Left ventricle myocardium inferior (tissue), 1 donor: ENCODE results near the gene CPAMD8. TPM values are rescaled to one million over a fixed set of nuclear protein-coding genes. Genes with fewer than 3 reads are reported as not detected.
"Not testable (repeated sequence)": the region's sequence is repeated elsewhere in the genome, so short reads cannot be mapped to it uniquely, and the experiment has no call there.

Experiments used
- DNase-seq: peaks from one replicate; pipeline ENCODE4 v3.0.0-alpha.2; 2020
- H3K27ac ChIP-seq: fragments of 200-600 bp; replicated peaks from 2 replicates; pipeline ENCODE4 v1.8.0; 2021
- H3K27me3 ChIP-seq: fragments of 200-600 bp; 2 replicates; pipeline ENCODE4 v1.8.0; 2021; ENCODE audit warnings: low read depth
- H3K36me3 ChIP-seq: fragments of 200-600 bp; 2 replicates; pipeline ENCODE4 v1.8.0; 2021
- H3K4me1 ChIP-seq: fragments of 200-600 bp; 2 replicates; pipeline ENCODE4 v1.8.0; 2021
- H3K4me3 ChIP-seq: fragments of 200-600 bp; 2 replicates; pipeline ENCODE4 v1.8.0; 2021; ENCODE audit warnings: mild to moderate bottlenecking, moderate library complexity
- H3K9me3 ChIP-seq: fragments of 200-600 bp; replicated peaks from 2 replicates; pipeline ENCODE4 v1.8.0; 2021
- CTCF ChIP-seq: fragments of 200-600 bp; IDR thresholded peaks from 2 replicates; pipeline ENCODE4 v1.8.0; 2021; ENCODE audit warnings: antibody characterized with exemption, mild to moderate bottlenecking, borderline replicate concordance
- intact Hi-C: fragments of 100-400 bp; cut with micrococcal nuclease; formaldehyde crosslinking; loops from one replicate; pipeline ENCODE4 v1.11.0; 2022
- total RNA-seq: library from RNA; stranded (reverse); fragmentation: NEBNext Ultra II Directional; extraction: Animal tissue kit (Norgen Biotek cat#: 25700); gene quantifications from one replicate; pipeline ENCODE4 v1.2.1, GENCODE V29; 2021
- donor health status: DM: no; HTN: yes; CAD: no; lungs with severe emphysema.

Gene CPAMD8
- total RNA-seq, 1 donor from 2014 or later: 13.7 TPM

- intact Hi-C loops: no loop called here
- H3K4me1 ChIP-seq: no peaks in the 10 kb centered on the region
- no peak for DNase-seq
- H3K27ac ChIP-seq: no peak overlapping the region
- H3K4me3 ChIP-seq: no peak overlapping the region
- peaks cover 42% of the 10 kb centered on the region for H3K27me3 ChIP-seq
- no peaks in the 10 kb centered on the region for H3K36me3 ChIP-seq
- no peaks in the 10 kb centered on the region for H3K9me3 ChIP-seq
- no peak for TF ChIP-seq CTCF
Measured at GRCh38 chr19:17031741-17032140, 5.1 kb upstream of the CPAMD8 start.

GRCh38 chr19:17027535-17027975 is 945 bp upstream of the CPAMD8 start:
- Histone ChIP-seq H3K36me3 (peaks cover 12% of the 10 kb centered on the region), H3K27ac (peak overlapping the region; percentile 72), H3K27me3 (peaks cover 75% of the 10 kb centered on the region), H3K9me3 (peaks cover 21% of the 10 kb centered on the region), H3K4me3 (no peak overlapping the region), H3K4me1 (peaks cover 12% of the 10 kb centered on the region)
- TF ChIP-seq CTCF: no peak
- intact Hi-C loops: no loop called here
- DNase-seq: no peak

GRCh38 chr19:17025991-17026658 is 485 bp downstream of the CPAMD8 start:
- peak overlapping the region; percentile 72 for H3K27ac ChIP-seq
- peaks cover 75% of the 10 kb centered on the region for H3K27me3 ChIP-seq
- no peak for DNase-seq
- H3K4me1 ChIP-seq: peaks cover 20% of the 10 kb centered on the region
- intact Hi-C loops: no loop called here
- H3K4me3 ChIP-seq: peak overlapping the region; percentile 67
- peaks cover 26% of the 10 kb centered on the region for H3K9me3 ChIP-seq
- no peak for TF ChIP-seq CTCF
- peaks cover 12% of the 10 kb centered on the region for H3K36me3 ChIP-seq

- peaks cover 26% of the 10 kb centered on the region for H3K9me3 ChIP-seq
- TF ChIP-seq CTCF: no peak
- peak overlapping the region; percentile 67 for H3K4me3 ChIP-seq
- H3K36me3 ChIP-seq: peaks cover 12% of the 10 kb centered on the region
- DNase-seq: no peak
- peaks cover 75% of the 10 kb centered on the region for H3K27me3 ChIP-seq
- intact Hi-C loops: no loop called here
- peak overlapping the region; percentile 72 for H3K27ac ChIP-seq
- peaks cover 20% of the 10 kb centered on the region for H3K4me1 ChIP-seq
Measured at GRCh38 chr19:17025361-17025760, 1.2 kb downstream of the CPAMD8 start.

- H3K4me3 ChIP-seq: peak overlapping the region; percentile 67
- DNase-seq, intact Hi-C loops: not testable (repeated sequence)
- peaks cover 20% of the 10 kb centered on the region for H3K4me1 ChIP-seq
- peaks cover 74% of the 10 kb centered on the region for H3K27me3 ChIP-seq
- H3K27ac ChIP-seq: peak overlapping the region; percentile 72
- H3K36me3 ChIP-seq: peaks cover 12% of the 10 kb centered on the region
- H3K9me3 ChIP-seq: peaks cover 26% of the 10 kb centered on the region
Measured at GRCh38 chr19:17024941-17025340, 1.7 kb downstream of the CPAMD8 start.

GRCh38 chr19:17023805-17024204 is 2.8 kb downstream of the CPAMD8 start:
- H3K36me3 ChIP-seq: peaks cover 12% of the 10 kb centered on the region
- H3K4me3 ChIP-seq: no peak overlapping the region
- H3K4me1 ChIP-seq: peaks cover 20% of the 10 kb centered on the region
- H3K27ac ChIP-seq: no peak overlapping the region
- peaks cover 62% of the 10 kb centered on the region for H3K27me3 ChIP-seq
- no peak for DNase-seq
- peaks cover 26% of the 10 kb centered on the region for H3K9me3 ChIP-seq
- no peak for TF ChIP-seq CTCF
- intact Hi-C loops: no loop called here
